ENCODE results near the gene STK39. TPM values are rescaled to one million over a fixed set of nuclear protein-coding genes. Genes with fewer than 3 reads are reported as not detected.
"Not testable (repeated sequence)": the region's sequence is repeated elsewhere in the genome, so short reads cannot be mapped to it uniquely, and the experiment has no call there.

The STK39 gene
- total and polyA plus RNA-seq, 9 of the 15 experiments (the other 6 are each of a cell fraction or from before 2014, with no cell fraction given) = 0.19 to 0.76 (median 0.51) TPM

DNA sequence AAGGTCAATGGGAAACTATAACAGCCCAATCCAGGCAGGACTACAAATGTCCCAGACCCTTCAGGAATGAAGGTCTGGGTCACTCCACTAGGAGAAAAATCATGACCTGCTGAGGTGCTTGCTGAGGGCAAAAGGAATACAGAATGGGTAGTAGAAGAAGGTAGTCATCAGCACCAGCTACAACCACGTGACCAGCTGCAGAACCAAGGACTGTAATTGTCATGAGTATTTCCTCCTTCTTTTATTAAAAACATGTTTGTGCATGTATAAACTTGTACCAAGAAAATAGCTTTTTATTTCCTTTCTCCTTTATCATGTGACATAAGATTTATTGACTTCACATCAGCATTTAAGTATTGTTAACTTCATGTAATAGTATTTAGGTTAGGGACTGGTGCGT lies 15.5 kb upstream of the STK39 start:
- H3K9me3 ChIP-seq (replicated peaks; ENCODE audit: control insufficient read depth, insufficient read depth, low read depth, low read length); ATAC-seq; H3K4me2 ChIP-seq (ENCODE audit: insufficient read depth, low read length); H3K9me1 ChIP-seq (ENCODE audit: control insufficient read depth, insufficient read depth, low read length); in situ Hi-C loops (cut with MboI); H4K20me1 ChIP-seq (replicated peaks; ENCODE audit: control insufficient read depth, insufficient read depth, low read length); H3K36me3 ChIP-seq (ENCODE audit: control insufficient read depth, insufficient read depth, low read length); FAIRE-seq; DNase-seq (ENCODE audit: extremely low read depth in 1 of 4, low spot score in 3 of 4); intact Hi-C loops (cut with micrococcal nuclease); H3K27ac ChIP-seq (ENCODE audit: extremely low read depth, low read depth, low read length); BruUV-seq (replicated peaks); H3K27me3 ChIP-seq (ENCODE audit: control insufficient read depth in 2 of 2, insufficient read depth in 2 of 2, low read length in 2 of 2); H3K9ac ChIP-seq (ENCODE audit: insufficient read depth in 1 of 2, low read depth in 2 of 2, low read length in 2 of 2); CTCF ChIA-PET (ENCODE audit: low intra/inter-chr PET ratio); H3K4me1 ChIP-seq (replicated peaks in 1 of 2; ENCODE audit: control insufficient read depth in 2 of 2, insufficient read depth in 2 of 2, low read length in 2 of 2); H3K79me2 ChIP-seq (ENCODE audit: control insufficient read depth, insufficient read depth, low read length); H3K4me3 ChIP-seq; H2AFZ ChIP-seq (ENCODE audit: low read depth, low read length): not testable (repeated sequence)
- POLR2A ChIA-PET = interaction anchor here (0.6 kb wide), 1 partner anchor 100 kb away, joined by 3 read pairs; no protein-coding TSS in a partner anchor
- 3% methylated on average over 2 of the region's 2 CpGs for WGBS (ENCODE audit: insufficient coverage, low coverage, missing lambda C conversion rate)
- TF ChIP-seq TFE3 (CRISPR knock-in tag; IDR thresholded peaks at IDR 0.05) (peak; percentile 78), RAD51 (IDR thresholded peaks at IDR 0.05; ENCODE audit: borderline replicate concordance, low read depth) (peak; percentile 38; the same call in 1 of the 2 replicates), USF2 (CRISPR knock-in tag; IDR thresholded peaks at IDR 0.05) (0 out of 2 replicates have a peak, but pooled peaks have one; percentile 13)

All from K562 (cell line).